GM08714 (cell line): ENCODE data around the gene GPR65.

Experiments used
- H3K4me3 ChIP-seq: fragments of 200-500 bp; sonication (Bioruptor generic); 2 replicates; pipeline ENCODE4 v1.5.1; 2014; ENCODE audit warnings: mild to moderate bottlenecking, low read length, inconsistent platforms
- ZNF274 ChIP-seq: IDR thresholded peaks from 2 replicates; pipeline ENCODE4 v1.6.1; 2012; ENCODE audit warnings: mild to moderate bottlenecking, low read depth, low read length

Gene GPR65

DNA sequence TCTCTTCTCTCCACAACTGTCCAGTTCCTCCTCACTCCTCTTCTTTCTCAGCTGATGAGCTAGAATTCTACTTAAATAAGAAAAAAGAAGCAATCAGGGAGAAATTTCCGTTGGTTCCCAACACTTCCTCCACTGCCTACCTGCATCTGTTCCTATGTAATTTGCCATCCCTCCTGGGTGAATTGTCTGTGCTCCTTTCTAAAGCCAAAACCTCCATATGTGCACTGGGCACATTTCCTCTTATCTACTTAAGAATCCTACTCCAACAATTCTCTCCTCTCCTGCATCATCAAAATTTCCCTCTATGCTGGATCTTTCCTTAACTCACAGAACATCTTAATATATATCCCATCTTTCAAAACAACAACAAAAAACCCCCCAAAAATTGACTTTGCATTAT is 35.2 kb downstream of the GPR65 start:
- TF ChIP-seq ZNF274 = no peak
- no peak overlapping the region for H3K4me3 ChIP-seq

GRCh38 chr14:88043529-88044443 is 38.9 kb downstream of the GPR65 start:
- TF ChIP-seq ZNF274 = no peak
- H3K4me3 ChIP-seq = no peak overlapping the region

GRCh38 chr14:88044444-88044758 is 39.5 kb downstream of the GPR65 start:
- no peak overlapping the region for H3K4me3 ChIP-seq
- no peak for TF ChIP-seq ZNF274

DNA sequence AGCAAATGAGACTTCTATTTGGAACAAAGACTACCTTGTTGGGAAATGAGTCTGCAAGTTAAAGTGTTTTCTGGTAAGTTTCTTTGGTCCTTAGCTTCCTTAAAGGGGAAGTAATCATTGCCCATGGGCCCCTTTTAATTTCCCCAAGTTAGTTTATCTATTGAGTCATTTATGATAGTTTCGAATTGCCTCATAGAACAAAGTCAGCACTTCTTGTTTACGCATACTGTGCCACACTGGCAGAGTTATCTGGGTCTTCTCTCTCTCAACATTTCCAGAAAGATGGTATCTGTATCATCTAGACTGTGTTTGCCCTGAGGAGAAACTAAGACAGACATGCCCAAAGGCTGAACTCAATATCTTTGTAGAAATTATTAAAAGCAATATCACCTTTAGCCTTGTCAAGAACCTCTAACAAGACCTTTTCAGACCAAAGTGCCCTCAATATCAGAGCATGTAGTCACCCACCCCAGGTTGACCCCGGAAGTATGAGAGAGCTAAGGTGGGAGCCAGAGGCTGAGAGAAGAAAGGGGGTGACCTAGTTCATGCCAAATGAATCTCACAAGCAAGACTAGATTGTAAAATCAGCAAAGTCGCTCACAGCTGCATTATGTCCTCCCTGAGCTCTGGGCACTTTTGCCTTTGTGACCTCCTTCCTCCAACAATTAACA is 40.0 kb downstream of the GPR65 start:
- H3K4me3 ChIP-seq = no peak overlapping the region
- no peak for TF ChIP-seq ZNF274

DNA sequence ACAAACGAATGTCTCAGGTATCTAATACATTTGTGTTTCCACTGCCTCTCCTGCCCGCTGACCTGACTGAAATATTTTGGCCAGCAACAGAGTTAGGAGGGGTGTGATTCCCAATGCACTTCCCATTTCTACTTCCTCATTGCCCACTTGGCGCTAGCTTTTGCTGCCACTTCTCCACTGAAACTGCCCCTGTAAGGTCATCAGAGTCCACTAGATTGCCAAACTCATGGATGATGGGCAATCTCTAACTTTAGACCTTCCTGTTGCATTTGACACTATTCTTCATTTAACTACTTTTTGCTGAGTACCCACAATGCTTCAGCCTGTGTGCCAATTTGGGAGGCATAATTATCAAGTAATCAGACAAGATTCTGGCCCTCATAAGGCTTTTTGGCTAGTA is 40.8 kb downstream of the GPR65 start:
- H3K4me3 ChIP-seq = no peak overlapping the region
- no peak for TF ChIP-seq ZNF274

DNA sequence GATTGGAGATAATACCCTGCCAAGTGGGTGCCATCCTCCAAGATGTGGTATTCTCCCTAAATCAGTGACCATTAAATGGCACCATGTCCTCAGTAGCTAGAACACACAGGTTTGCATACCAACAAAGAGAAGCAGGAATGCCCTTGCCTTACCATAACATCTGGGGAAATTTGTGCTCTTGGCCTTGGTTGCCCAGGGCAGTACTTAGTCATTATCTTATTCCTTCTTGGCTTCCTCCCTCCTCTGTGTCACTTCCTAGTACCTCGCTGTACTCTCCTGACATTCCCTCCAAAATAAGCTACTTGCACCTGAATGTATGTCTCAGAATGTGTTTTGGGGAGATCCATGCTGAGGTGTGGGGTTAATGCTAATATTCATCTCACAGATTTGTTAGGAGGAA is 43.4 kb downstream of the GPR65 start:
- no peak for TF ChIP-seq ZNF274
- no peak overlapping the region for H3K4me3 ChIP-seq

DNA sequence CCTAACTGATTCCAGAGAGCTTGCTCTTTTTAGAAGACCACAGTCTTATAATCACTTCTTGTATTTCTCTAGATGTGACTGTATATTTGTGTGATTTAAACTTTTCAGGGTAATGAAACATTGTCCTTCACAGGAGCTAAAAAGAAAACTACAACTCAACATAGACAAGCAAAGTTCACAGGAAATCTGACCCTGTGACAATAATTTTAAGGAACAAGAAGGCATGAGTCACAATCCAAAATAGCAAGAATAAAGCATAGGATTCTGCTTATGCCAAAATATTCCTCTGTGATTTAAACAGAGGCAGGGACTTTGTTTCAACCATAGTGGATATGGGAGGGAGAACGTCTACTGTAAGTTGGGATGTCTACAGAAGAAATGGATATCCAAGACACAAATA is 44.3 kb downstream of the GPR65 start:
- no peak overlapping the region for H3K4me3 ChIP-seq
- no peak for TF ChIP-seq ZNF274

DNA sequence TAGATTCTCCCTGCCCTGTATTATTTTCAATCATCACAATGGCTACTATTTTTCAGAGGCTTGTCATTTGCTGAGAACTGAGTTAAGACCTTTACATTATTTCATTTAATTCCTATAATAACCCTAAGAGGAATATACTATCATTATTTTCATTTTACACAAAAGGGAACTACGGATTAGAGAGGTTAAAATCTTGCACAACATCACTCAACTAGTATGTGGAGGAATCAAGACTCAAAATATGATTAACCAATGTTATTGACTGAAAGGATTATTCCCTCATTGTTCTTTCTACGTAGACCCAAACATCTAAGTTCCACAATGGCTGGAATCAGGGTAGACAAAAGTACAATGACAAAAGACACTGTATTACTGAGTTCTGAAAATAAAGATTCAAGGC is 45.0 kb downstream of the GPR65 start:
- TF ChIP-seq ZNF274 = no peak
- H3K4me3 ChIP-seq = no peak overlapping the region

DNA sequence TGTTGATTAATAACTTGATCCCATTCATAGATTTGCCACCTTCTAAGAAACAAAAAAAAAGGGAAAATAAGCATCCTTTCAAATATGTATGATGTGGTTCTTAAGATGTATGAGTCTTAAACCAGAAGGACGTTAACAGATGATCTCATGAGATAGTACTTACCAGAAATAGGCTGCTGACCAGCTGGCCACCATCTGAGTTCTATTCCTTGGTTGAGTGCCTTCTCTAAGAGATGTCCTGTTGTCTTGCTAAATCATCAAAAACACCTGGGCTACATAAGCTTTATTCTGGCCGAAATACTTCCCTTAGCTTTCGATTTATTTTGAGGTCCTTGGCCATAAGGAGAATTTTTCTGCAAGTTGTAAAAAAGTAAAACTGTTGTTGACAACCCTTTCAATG is 55.6 kb downstream of the GPR65 start:
- no peak overlapping the region for H3K4me3 ChIP-seq
- TF ChIP-seq ZNF274 = no peak

- TF ChIP-seq ZNF274 = no peak
- no peak overlapping the region for H3K4me3 ChIP-seq
Measured at GRCh38 chr14:88063811-88064210, 58.9 kb downstream of the GPR65 start.
